CD4-positive, alpha-beta T cell (primary cell): Measurements from ENCODE around the gene ARID3A. TPM values are rescaled to one million over a fixed set of nuclear protein-coding genes. Genes with fewer than 3 reads are reported as not detected.

Source experiments
- ATAC-seq: fragments of 200-7000 bp; cut with Tn5 transposase; one replicate; pipeline ENCODE4 v1.10.0; 2022; ENCODE audit warnings: mild to moderate bottlenecking; ENCODE audit not compliant: poor library complexity
- CTCF ChIA-PET: fragments of 350-600 bp; sonication (Branson Sonifier 250); formaldehyde crosslinking; loops from one replicate; lab custom pipeline; 2021; ENCODE audit warnings: antibody characterized with exemption, inconsistent platforms; lab: Charles Lee
- POLR2A ChIA-PET: fragments of 350-600 bp; sonication (Branson Sonifier 250); formaldehyde crosslinking; loops from one replicate; lab custom pipeline; 2021; ENCODE audit warnings: antibody characterized with exemption, inconsistent platforms; lab: Charles Lee
- DNase-seq, 14 experiments: peaks; one replicate each; pipeline ENCODE4 v3.0.0-alpha.2; 2013 to 2020; ENCODE audit warnings: mixed read lengths in 2 of 14
- H3K27ac ChIP-seq, 2 donors: one replicate each; pipeline versions ENCODE4 v1.5.1 to v1.7.0; 2013; ENCODE audit warnings: low read length in 2 of 2, low read depth in 1 of 2, mild to moderate bottlenecking in 1 of 2
- H3K27me3 ChIP-seq, 2 experiments: 1 replicate in 1 of 2; 2 replicates in 1 of 2; pipeline versions ENCODE4 v1.6.1 to v1.7.0; 2013; ENCODE audit warnings: low read length in 2 of 2, control low read depth in 1 of 2, mild to moderate bottlenecking in 1 of 2, moderate library complexity in 1 of 2; ENCODE audit not compliant: insufficient read depth in 2 of 2, control insufficient read depth in 1 of 2
- H3K36me3 ChIP-seq: one replicate; pipeline ENCODE4 v1.6.1; 2013; ENCODE audit warnings: low read length, control low read depth; ENCODE audit not compliant: insufficient read depth
- H3K4me1 ChIP-seq: one replicate; pipeline ENCODE4 v1.6.1; 2013; ENCODE audit warnings: low read length, control low read depth; ENCODE audit not compliant: insufficient read depth
- H3K4me3 ChIP-seq: one replicate; pipeline ENCODE4 v1.5.1; 2013; ENCODE audit warnings: mild to moderate bottlenecking, low read length, moderate library complexity
- H3K9me3 ChIP-seq, 2 experiments: 1 replicate in 1 of 2; 2 replicates in 1 of 2; pipeline versions ENCODE4 v1.6.1 to v1.7.0; 2013; ENCODE audit warnings: low read length in 2 of 2, mild to moderate bottlenecking in 2 of 2, control low read depth in 1 of 2, moderate library complexity in 1 of 2; ENCODE audit not compliant: control insufficient read depth in 1 of 2, insufficient read depth in 1 of 2
- H3K27ac Mint-ChIP-seq: one replicate; pipeline ENCODE4 v1.8.0; 2020; ENCODE audit warnings: mixed read lengths
- H3K27me3 Mint-ChIP-seq: one replicate; pipeline ENCODE4 v1.8.0; 2021; ENCODE audit warnings: mixed read lengths
- H3K36me3 Mint-ChIP-seq: one replicate; pipeline ENCODE4 v1.8.0; 2021; ENCODE audit warnings: low read depth, mixed read lengths
- H3K4me1 Mint-ChIP-seq: one replicate; pipeline ENCODE4 v1.8.0; 2021; ENCODE audit warnings: low read depth, mixed read lengths
- H3K4me3 Mint-ChIP-seq: one replicate; pipeline ENCODE4 v1.8.0; 2020; ENCODE audit warnings: mild to moderate bottlenecking, mixed read lengths
- H3K9me3 Mint-ChIP-seq: one replicate; pipeline ENCODE4 v1.8.0; 2020; ENCODE audit warnings: mixed read lengths
- CTCF ChIP-seq: fragments of 200-600 bp; IDR thresholded peaks from one replicate; pipeline ENCODE4 v1.8.0; 2022; ENCODE audit warnings: antibody characterized with exemption, mild to moderate bottlenecking
- intact Hi-C, 2 experiments: fragments of 100-400 bp; cut with DNase I in 1 of 2; cut with micrococcal nuclease in 1 of 2; formaldehyde crosslinking; loops; one replicate each; pipeline versions ENCODE4 v1.15.1 to v1.9.0; 2023 to 2025; cut with DNase I, micrococcal nuclease
- total RNA-seq, 174 experiments: library from RNA in 2 of 174; stranded (reverse) in 2 of 174; gene quantifications; one replicate each; pipeline ENCODE4 v1.2.3 and lab custom pipeline; 2021 to 2026

Gene ARID3A
- total RNA-seq, 2 experiments from 2014 or later: 3.7 to 4.1 TPM

- H3K36me3 ChIP-seq: peaks cover 43% of the 10 kb centered on the region
- no peak overlapping the region for H3K4me3 ChIP-seq
- ATAC-seq (no peak), DNase-seq (no peak)
- ChIA-PET CTCF (interaction anchor here (0.8 kb wide), 1 partner anchor 41 kb away, joined by 4 read pairs; no protein-coding TSS in a partner anchor), POLR2A (interaction anchor here (0.8 to 2.8 kb wide), 2 partner anchors 13 to 17 kb away, joined by 3 to 8 read pairs; partner anchors contain the start of genes MED16 and RNU6-9)
- no peaks in the 10 kb centered on the region for H3K27me3 ChIP-seq
- Mint-ChIP-seq H3K4me1 (no peaks in the 10 kb centered on the region), H3K27ac (no peak overlapping the region), H3K36me3 (peaks cover 42% of the 10 kb centered on the region), H3K27me3 (no peaks in the 10 kb centered on the region), H3K4me3 (no peak overlapping the region), H3K9me3 (no peaks in the 10 kb centered on the region)
- H3K27ac ChIP-seq: no peak overlapping the region
- intact Hi-C loops: no loop called here
- TF ChIP-seq CTCF: no peak
- no peaks in the 10 kb centered on the region for H3K4me1 ChIP-seq
- H3K9me3 ChIP-seq: no peaks in the 10 kb centered on the region
Measured at GRCh38 chr19:879711-880438, 46.0 kb upstream of the ARID3A start.

- Mint-ChIP-seq H3K36me3 (peaks cover 38% of the 10 kb centered on the region), H3K27ac (no peak overlapping the region), H3K27me3 (no peaks in the 10 kb centered on the region), H3K4me1 (no peaks in the 10 kb centered on the region), H3K4me3 (no peak overlapping the region), H3K9me3 (no peaks in the 10 kb centered on the region)
- Histone ChIP-seq H3K27ac (no peak overlapping the region), H3K9me3 (no peaks in the 10 kb centered on the region), H3K27me3 (no peaks in the 10 kb centered on the region), H3K36me3 (peaks cover 52% of the 10 kb centered on the region), H3K4me1 (no peaks in the 10 kb centered on the region), H3K4me3 (no peak overlapping the region)
- intact Hi-C loops: no loop called here
- ATAC-seq (no peak), DNase-seq (no peak)
- no peak for TF ChIP-seq CTCF
- ChIA-PET CTCF (no interaction called here), POLR2A (interaction anchor here (1.5 to 1.6 kb wide), 2 partner anchors 12 to 28 kb away, joined by 4 to 5 read pairs; partner anchors contain the start of genes MED16 and RNU6-9)
Measured at GRCh38 chr19:881385-882071, 44.3 kb upstream of the ARID3A start.

- H3K27me3 ChIP-seq: no peaks in the 10 kb centered on the region
- Mint-ChIP-seq H3K36me3 (peaks cover 40% of the 10 kb centered on the region), H3K27ac (no peak overlapping the region), H3K4me3 (no peak overlapping the region), H3K9me3 (no peaks in the 10 kb centered on the region), H3K4me1 (no peaks in the 10 kb centered on the region), H3K27me3 (no peaks in the 10 kb centered on the region)
- CTCF ChIA-PET: no interaction called here
- POLR2A ChIA-PET: interaction anchor here (1.5 to 1.6 kb wide), 2 partner anchors 10 to 26 kb away, joined by 4 to 5 read pairs; partner anchors contain the start of genes MED16 and RNU6-9
- ATAC-seq (no peak), DNase-seq (no peak)
- H3K36me3 ChIP-seq: peaks cover 57% of the 10 kb centered on the region
- H3K4me1 ChIP-seq: no peaks in the 10 kb centered on the region
- no peak overlapping the region for H3K27ac ChIP-seq
- H3K4me3 ChIP-seq: no peak overlapping the region
- no peaks in the 10 kb centered on the region for H3K9me3 ChIP-seq
- TF ChIP-seq CTCF: no peak
- intact Hi-C loops: no loop called here
Measured at GRCh38 chr19:882871-883497, 42.9 kb upstream of the ARID3A start.
